ENCODE data around the gene HUNK.

The HUNK gene

DNA sequence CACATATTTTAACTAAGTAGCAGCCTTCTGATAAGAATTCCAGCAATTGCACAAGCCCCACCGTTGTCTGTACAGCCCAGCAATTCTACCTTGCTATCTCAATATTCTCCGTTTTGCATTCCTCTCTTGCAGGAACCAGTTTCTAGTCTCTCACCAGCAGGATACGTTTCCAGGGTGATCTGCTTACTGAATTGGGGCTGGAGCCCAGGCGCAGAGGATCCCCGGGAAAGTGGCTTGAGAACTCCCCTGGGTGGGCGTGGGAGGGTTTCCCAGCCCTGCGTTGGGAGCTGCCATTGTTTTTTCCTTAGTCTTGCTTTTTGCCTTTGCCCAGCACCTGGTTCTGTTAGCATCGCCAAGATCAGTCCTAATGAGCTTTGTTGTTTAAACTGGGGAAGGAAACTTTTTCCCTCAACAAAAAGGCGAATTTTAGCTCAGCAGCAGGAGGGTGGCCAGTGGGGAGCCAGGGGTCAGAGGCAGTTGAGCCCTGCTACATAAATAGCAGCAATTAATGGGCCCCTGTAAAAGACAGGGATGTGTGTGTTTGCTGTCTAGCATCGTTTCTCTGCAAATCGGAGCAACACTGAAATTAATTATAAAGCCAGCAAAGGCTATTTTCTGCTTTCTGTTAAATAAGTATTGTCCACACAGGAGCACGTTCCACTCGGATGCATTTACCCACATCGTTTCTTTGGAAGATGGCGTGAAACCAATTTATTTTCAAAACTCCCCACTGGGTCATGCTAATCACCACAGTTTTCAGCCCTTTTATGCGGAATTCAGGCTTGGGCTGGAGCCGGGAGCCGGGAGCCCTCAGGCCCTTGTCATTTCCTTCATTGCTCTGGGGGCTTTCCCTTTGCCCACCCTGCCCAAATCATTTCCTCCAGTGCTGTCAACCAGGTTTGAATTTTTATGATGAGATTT, 36.6 kb downstream of the HUNK start:
- TF ChIP-seq, protein P1, sequence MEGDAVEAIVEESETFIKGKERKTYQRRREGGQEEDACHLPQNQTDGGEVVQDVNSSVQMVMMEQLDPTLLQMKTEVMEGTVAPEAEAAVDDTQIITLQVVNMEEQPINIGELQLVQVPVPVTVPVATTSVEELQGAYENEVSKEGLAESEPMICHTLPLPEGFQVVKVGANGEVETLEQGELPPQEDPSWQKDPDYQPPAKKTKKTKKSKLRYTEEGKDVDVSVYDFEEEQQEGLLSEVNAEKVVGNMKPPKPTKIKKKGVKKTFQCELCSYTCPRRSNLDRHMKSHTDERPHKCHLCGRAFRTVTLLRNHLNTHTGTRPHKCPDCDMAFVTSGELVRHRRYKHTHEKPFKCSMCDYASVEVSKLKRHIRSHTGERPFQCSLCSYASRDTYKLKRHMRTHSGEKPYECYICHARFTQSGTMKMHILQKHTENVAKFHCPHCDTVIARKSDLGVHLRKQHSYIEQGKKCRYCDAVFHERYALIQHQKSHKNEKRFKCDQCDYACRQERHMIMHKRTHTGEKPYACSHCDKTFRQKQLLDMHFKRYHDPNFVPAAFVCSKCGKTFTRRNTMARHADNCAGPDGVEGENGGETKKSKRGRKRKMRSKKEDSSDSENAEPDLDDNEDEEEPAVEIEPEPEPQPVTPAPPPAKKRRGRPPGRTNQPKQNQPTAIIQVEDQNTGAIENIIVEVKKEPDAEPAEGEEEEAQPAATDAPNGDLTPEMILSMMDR (conservative IDR thresholded peaks at IDR 0.05; ENCODE audit: control insufficient read depth, insufficient read depth, low read depth, low read length): no peak
- no peak for DNase-seq (ENCODE audit: low read depth)
- H3K4me3 ChIP-seq (ENCODE audit: control insufficient read depth, low read depth, low read length): no peak overlapping the region

DNA sequence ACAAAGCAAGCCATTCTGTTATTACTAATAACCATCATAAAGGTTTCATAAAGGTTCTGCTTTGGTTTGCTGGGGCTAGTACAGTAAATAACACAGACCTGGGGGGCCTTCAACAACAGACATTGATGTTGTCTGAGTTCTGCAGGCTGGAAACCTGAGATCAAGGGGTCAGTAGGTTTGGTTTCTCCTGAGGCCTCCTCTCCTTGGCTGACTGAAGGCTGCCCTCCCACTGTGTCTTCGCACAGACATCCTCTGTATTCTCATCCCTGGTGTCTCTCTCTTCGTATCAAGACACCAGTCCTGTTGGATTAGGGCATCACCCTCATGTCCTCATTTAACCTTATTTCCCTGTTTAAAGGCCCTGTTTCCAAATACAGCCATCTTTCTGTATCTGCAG, 37.3 kb downstream of the HUNK start:
- TF ChIP-seq, protein P1 (conservative IDR thresholded peaks at IDR 0.05; ENCODE audit: control insufficient read depth, insufficient read depth, low read depth, low read length): no peak
- H3K4me3 ChIP-seq (ENCODE audit: control insufficient read depth, low read depth, low read length): no peak overlapping the region
- no peak for DNase-seq (ENCODE audit: low read depth)

DNA sequence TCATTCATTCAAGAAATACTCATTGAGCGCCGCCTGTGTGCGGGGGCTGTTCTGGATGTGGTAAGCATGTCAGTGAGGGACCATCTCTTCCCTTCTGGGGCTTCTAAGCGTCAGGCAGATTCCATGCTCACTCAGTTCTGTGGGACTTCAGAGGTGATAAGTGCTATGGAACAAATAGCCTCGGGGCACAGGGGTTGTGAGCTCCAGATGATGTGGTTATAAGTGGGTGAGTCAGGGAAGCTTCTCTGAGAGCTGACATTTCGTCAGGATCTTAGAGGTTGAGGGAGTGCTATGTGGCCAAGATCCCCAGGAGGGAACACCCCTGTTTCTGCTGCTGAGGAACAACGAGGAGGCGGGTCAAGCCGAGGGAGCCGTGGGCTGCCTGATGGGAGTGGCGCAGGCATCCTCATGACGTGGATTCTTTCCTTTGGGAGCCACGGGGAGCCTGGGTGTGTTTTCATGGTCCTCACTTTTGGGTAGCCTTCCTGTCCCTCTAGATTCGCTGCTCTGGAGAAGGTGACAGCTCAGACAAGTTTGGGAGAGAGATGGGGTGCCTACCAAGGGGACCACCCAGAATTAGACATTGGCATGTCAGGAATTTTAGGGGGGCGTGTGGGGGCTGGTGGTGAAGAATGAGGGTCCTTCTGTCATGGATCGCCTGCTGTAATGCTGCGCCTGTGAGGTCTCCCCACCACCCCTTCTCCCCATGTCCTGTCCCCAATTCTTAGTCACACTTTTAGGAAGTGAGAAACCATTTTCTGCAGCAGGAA, 38.5 kb downstream of the HUNK start:
- peak; percentile 49 for DNase-seq (ENCODE audit: low read depth)
- TF ChIP-seq, protein P1 (conservative IDR thresholded peaks at IDR 0.05; ENCODE audit: control insufficient read depth, insufficient read depth, low read depth, low read length): no peak
- no peak overlapping the region for H3K4me3 ChIP-seq (ENCODE audit: control insufficient read depth, low read depth, low read length)

DNA sequence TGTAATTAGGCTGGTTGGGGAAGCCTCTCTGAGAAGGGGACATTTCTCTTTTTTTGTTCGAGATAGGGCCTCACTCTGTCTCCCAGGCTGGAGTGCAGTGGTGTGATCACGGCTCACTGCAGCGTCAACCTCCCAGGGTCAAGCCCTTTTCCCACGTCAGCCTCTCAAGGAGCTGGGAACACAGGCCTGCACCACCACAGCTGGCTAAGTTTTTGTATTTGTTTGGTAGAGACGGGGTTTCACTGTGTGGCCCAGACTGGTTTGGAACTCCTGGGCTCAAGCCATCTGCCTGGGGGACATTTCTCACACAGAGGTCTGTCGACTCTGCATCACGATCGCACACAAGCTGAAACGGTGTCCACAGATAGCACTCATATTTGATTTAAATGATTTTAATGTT, 39.7 kb downstream of the HUNK start:
- no peak for DNase-seq (ENCODE audit: low read depth)
- TF ChIP-seq, protein P1 (conservative IDR thresholded peaks at IDR 0.05; ENCODE audit: control insufficient read depth, insufficient read depth, low read depth, low read length): no peak

DNA sequence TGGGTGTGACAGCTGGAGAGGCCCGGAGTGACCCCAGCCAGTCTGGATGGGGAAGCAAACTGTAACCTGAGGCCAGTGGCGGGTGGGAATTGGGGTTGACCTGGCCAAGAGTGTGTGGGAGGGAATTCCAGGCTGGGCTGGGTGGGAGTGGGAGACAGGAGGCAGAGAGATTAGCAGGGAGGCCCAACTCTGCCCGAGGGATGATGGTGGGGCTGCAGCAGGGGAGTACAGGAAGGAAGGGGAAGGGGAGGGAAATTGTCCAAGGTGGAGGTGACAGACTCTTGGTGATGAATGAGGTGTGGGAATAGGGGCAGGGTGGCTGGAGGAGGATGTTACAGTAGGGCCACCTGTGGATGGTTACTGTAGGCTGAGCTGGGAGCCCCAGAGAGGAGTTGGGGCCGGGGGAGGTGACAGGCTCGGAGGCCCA, 40.4 kb downstream of the HUNK start:
- TF ChIP-seq, protein P1 (conservative IDR thresholded peaks at IDR 0.05; ENCODE audit: control insufficient read depth, insufficient read depth, low read depth, low read length): no peak
- DNase-seq (ENCODE audit: low read depth): no peak
- no peak overlapping the region for H3K4me3 ChIP-seq (ENCODE audit: control insufficient read depth, low read depth, low read length)

More for the DNA sequence above, 39.7 kb downstream of the HUNK start:
- H3K4me3 ChIP-seq (ENCODE audit: control insufficient read depth, low read depth, low read length): no peak overlapping the region

DNA sequence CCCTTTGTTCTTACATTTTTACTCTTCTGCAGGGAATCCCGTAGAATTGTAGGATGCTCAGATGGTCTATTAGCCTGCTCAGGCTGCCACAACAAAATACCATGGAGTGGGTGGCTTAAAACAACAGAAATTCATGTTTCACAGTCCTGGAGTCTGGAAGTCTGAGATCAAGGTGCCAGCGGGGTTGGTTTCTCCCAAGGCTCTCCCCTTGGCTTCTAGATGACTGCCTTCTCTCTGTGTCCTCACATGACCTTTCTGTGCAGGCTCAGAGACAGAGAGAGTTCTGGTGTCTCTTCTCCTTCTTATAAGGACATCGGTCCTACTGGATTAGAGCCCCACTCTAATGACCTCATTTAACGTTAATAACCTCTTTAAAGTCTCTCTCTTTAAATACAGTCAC, 41.7 kb downstream of the HUNK start:
- DNase-seq (ENCODE audit: low read depth): no peak
- no peak overlapping the region for H3K4me3 ChIP-seq (ENCODE audit: control insufficient read depth, low read depth, low read length)
- TF ChIP-seq, protein P1 (conservative IDR thresholded peaks at IDR 0.05; ENCODE audit: control insufficient read depth, insufficient read depth, low read depth, low read length): no peak
